Neural cell (in vitro differentiated cells): Measurements from ENCODE around the gene TMEM236.

ENCODE experiments used
- CTCF ChIP-seq: fragments of 450-650 bp; IDR thresholded peaks from 2 replicates; pipeline ENCODE4 v1.5.1; 2014; ENCODE audit warnings: antibody characterized with exemption, mild to moderate bottlenecking, moderate library complexity; ENCODE audit not compliant: poor library complexity, severe bottlenecking
- EP300 ChIP-seq: fragments of 450-650 bp; conservative IDR thresholded peaks from 2 replicates; pipeline ENCODE4 v1.6.1; 2014; ENCODE audit warnings: antibody characterized with exemption, mild to moderate bottlenecking, moderate library complexity; ENCODE audit not compliant: poor library complexity, severe bottlenecking
- EZH2 ChIP-seq: fragments of 200-600, 300-800 bp; shearing (Covaris generic), sonication (generic); IDR thresholded peaks from 2 replicates; pipeline ENCODE4 v1.6.1; 2014; ENCODE audit warnings: antibody characterized with exemption, low read length, borderline replicate concordance, mild to moderate bottlenecking; ENCODE audit not compliant: insufficient read depth, poor library complexity, severe bottlenecking
- MXI1 ChIP-seq: fragments of 450-650 bp; conservative IDR thresholded peaks from 2 replicates; pipeline ENCODE4 v1.6.1; 2014; ENCODE audit warnings: antibody characterized with exemption, mild to moderate bottlenecking; ENCODE audit not compliant: poor library complexity, severe bottlenecking
- POLR2AphosphoS5 ChIP-seq: IDR thresholded peaks from 2 replicates; pipeline ENCODE4 v1.6.1; 2012
- RAD21 ChIP-seq: fragments of 450-650 bp; conservative IDR thresholded peaks from 2 replicates; pipeline ENCODE4 v1.6.1; 2014; ENCODE audit warnings: antibody characterized with exemption, mild to moderate bottlenecking, moderate library complexity
- REST ChIP-seq: IDR thresholded peaks from 2 replicates; pipeline ENCODE4 v1.6.1; 2012; ENCODE audit warnings: borderline replicate concordance
- SMC3 ChIP-seq: fragments of 450-650 bp; conservative IDR thresholded peaks from 2 replicates; pipeline ENCODE4 v1.6.1; 2014; ENCODE audit warnings: antibody characterized with exemption, mild to moderate bottlenecking, moderate library complexity; ENCODE audit not compliant: poor library complexity
- TAF1 ChIP-seq: IDR thresholded peaks from 2 replicates; pipeline ENCODE4 v1.6.1; 2012; ENCODE audit warnings: low read depth

- TF ChIP-seq CTCF (no peak), TAF1 (no peak), EP300 (no peak), MXI1 (no peak), POLR2AphosphoS5 (no peak), RAD21 (no peak), EZH2 (no peak), REST (no peak), SMC3 (no peak)
Observed at GRCh38 chr10:17805921-17806577, 54.0 kb downstream of the TMEM236 start.
